ENCODE measurements around the gene HCN4. TPM values are rescaled to one million over a fixed set of nuclear protein-coding genes. Genes with fewer than 3 reads are reported as not detected.

The HCN4 gene
- total and polyA plus RNA-seq, 2 experiments from 2014 or later = 2.4 to 10.6 TPM

DNA sequence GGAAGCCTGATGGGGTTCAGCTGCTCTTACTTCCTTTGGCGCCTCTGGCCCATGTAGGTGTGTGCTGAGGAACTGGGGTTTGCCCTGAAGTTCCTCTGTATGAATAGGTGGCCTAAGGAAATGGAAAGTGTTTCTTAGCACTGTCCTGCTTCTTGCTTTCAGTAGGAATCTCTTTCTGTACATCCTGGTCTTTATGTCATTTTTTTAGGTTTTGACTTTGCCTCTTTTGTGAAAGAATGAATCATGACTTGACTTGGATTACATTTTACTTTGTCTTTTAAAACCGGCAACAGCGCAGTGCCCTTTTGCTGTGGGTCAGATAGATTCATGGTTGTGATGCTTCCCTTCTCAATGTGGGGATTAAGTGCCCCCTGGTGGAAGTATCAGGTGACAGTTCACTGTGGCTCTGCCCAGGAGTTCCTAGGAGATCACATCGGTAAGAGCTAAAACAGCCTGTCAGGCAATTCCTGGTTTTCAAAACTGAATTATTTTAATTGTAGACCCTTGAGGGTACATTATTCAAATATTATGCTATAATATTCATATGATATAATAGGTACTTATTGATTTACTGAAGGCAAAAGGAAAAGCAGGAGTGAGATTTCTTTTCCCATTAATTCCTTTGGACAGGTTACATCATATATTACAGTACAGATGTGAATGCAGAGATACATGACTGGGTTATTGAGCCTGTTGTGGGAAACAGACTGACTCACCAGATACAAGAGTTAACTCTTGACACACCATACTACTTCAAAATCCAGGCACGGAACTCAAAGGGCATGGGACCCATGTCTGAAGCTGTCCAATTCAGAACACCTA, 95.4 kb downstream of the HCN4 start:
- Histone ChIP-seq H3K4me3 (no peak overlapping the region), H3K4me1 (ENCODE audit: insufficient read depth) (no peaks in the 10 kb centered on the region), H3K27ac (ENCODE audit: low read depth) (peak overlapping the region; percentile 13; the same call in 1 of the 2 replicates), H2AFZ (no peak overlapping the region), H3K4me2 (no peak overlapping the region), H3K36me3 (ENCODE audit: insufficient read depth) (peaks cover 11% of the 10 kb centered on the region; the same call in 1 of the 2 replicates), H3F3A (replicated peaks; ENCODE audit: low read depth) (no peaks in the 10 kb centered on the region), H3K9me2 (ENCODE audit: insufficient read depth) (no peaks in the 10 kb centered on the region), H3K79me2 (replicated peaks; ENCODE audit: insufficient read depth) (no peaks in the 10 kb centered on the region), H4K20me1 (replicated peaks; ENCODE audit: insufficient read depth) (peaks cover 6% of the 10 kb centered on the region; the same call in 1 of the 2 replicates), H3K27me3 (ENCODE audit: insufficient read depth) (no peaks in the 10 kb centered on the region)
- DNase-seq (ENCODE audit: low spot score) (peak; percentile 86), ATAC-seq (peak; percentile 100)
- H3K4me3 Mint-ChIP-seq = no peak overlapping the region; the same call in 2 of the 3 replicates
- TF ChIP-seq EZH2 (IDR thresholded peaks at IDR 0.05; ENCODE audit: low read depth, unreplicated experiment) = no peak
- TF ChIP-seq, protein P1, sequence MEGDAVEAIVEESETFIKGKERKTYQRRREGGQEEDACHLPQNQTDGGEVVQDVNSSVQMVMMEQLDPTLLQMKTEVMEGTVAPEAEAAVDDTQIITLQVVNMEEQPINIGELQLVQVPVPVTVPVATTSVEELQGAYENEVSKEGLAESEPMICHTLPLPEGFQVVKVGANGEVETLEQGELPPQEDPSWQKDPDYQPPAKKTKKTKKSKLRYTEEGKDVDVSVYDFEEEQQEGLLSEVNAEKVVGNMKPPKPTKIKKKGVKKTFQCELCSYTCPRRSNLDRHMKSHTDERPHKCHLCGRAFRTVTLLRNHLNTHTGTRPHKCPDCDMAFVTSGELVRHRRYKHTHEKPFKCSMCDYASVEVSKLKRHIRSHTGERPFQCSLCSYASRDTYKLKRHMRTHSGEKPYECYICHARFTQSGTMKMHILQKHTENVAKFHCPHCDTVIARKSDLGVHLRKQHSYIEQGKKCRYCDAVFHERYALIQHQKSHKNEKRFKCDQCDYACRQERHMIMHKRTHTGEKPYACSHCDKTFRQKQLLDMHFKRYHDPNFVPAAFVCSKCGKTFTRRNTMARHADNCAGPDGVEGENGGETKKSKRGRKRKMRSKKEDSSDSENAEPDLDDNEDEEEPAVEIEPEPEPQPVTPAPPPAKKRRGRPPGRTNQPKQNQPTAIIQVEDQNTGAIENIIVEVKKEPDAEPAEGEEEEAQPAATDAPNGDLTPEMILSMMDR (conservative IDR thresholded peaks at IDR 0.05; ENCODE audit: low read depth in 2 of 2) = peak; percentile 86 to 87
- no peak overlapping the region for H3K27ac Mint-ChIP-seq
- H3K4me1 Mint-ChIP-seq = peaks cover 4% of the 10 kb centered on the region
- no peaks in the 10 kb centered on the region for H3K9me3 Mint-ChIP-seq
- H3K36me3 Mint-ChIP-seq (ENCODE audit: low read depth) = peaks cover 12% of the 10 kb centered on the region; the same call in 2 of the 3 replicates
- H3K27me3 Mint-ChIP-seq (ENCODE audit: insufficient read depth, low read depth, poor library complexity) = no peaks in the 10 kb centered on the region

DNA sequence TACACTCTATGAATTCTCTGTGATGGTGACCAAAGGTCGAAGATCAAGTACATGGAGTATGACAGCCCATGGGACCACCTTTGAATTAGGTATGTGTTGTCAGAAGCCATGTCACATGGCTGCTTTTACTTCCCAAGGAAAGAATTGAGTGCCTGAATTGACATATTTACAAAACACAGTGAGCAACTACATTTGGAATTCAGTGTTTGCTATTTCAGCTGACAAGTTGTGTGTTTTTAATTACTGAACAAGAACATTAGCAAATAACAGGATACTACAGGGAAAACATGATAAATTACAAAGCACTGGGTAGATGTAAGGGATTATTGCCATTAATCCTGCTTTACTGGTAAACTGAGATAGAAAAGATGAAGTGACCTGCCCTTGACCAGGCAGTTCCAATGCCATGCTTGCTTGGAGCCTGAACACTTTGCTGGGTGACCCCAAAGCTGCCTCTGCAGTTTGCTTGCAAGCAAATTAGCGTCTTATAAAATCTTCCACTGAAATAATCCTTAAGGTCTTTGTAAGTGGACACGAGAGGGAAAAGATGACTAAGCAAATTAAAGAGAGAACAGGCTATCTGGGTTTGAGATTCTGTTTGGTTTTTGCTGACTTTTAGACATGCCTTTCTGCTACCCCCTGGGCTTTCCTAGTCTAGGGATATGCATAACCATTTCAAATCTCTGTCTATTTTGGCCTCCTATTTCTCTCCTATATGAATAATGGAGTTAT, 98.2 kb downstream of the HCN4 start:
- H3F3A ChIP-seq (replicated peaks; ENCODE audit: low read depth) = no peaks in the 10 kb centered on the region
- Mint-ChIP-seq H3K4me1 (peaks cover 4% of the 10 kb centered on the region), H3K36me3 (ENCODE audit: low read depth) (peaks cover 16% of the 10 kb centered on the region; the same call in 2 of the 3 replicates), H3K4me3 (no peak overlapping the region), H3K27ac (peak overlapping the region; percentile 43; the same call in 1 of the 2 replicates), H3K27me3 (ENCODE audit: insufficient read depth, low read depth, poor library complexity) (no peaks in the 10 kb centered on the region), H3K9me3 (no peaks in the 10 kb centered on the region)
- no peak overlapping the region for H3K4me3 ChIP-seq
- H3K27ac ChIP-seq (ENCODE audit: low read depth) = no peak overlapping the region
- H3K4me2 ChIP-seq = no peak overlapping the region
- no peaks in the 10 kb centered on the region for H3K4me1 ChIP-seq (ENCODE audit: insufficient read depth)
- H3K79me2 ChIP-seq (replicated peaks; ENCODE audit: insufficient read depth) = no peaks in the 10 kb centered on the region
- DNase-seq (ENCODE audit: low spot score) = no peak
- no peaks in the 10 kb centered on the region for H3K9me2 ChIP-seq (ENCODE audit: insufficient read depth)
- no peak overlapping the region for H2AFZ ChIP-seq
- ATAC-seq = no peak
- H4K20me1 ChIP-seq (replicated peaks; ENCODE audit: insufficient read depth) = peaks cover 6% of the 10 kb centered on the region; the same call in 1 of the 2 replicates
- peaks cover 11% of the 10 kb centered on the region; the same call in 1 of the 2 replicates for H3K36me3 ChIP-seq (ENCODE audit: insufficient read depth)
- no peaks in the 10 kb centered on the region for H3K27me3 ChIP-seq (ENCODE audit: insufficient read depth)
- TF ChIP-seq POLR2AphosphoS5 (IDR thresholded peaks at IDR 0.05; ENCODE audit: low read depth) = no peak
- TF ChIP-seq NANOG (IDR thresholded peaks at IDR 0.05; ENCODE audit: borderline replicate concordance) = no peak
- TF ChIP-seq, protein P1 (conservative IDR thresholded peaks at IDR 0.05; ENCODE audit: low read depth in 2 of 2) = no peak
- TF ChIP-seq EZH2 (IDR thresholded peaks at IDR 0.05; ENCODE audit: low read depth, unreplicated experiment) = no peak
- TF ChIP-seq CREB1 (CRISPR knock-in tag; IDR thresholded peaks at IDR 0.05; ENCODE audit: low read depth) = no peak
- TF ChIP-seq ZNF114 (CRISPR knock-in tag; IDR thresholded peaks at IDR 0.05) = no peak
- TF ChIP-seq EZH2phosphoT487 (IDR thresholded peaks at IDR 0.05; ENCODE audit: unreplicated experiment) = no peak
- TF ChIP-seq, protein P2, sequence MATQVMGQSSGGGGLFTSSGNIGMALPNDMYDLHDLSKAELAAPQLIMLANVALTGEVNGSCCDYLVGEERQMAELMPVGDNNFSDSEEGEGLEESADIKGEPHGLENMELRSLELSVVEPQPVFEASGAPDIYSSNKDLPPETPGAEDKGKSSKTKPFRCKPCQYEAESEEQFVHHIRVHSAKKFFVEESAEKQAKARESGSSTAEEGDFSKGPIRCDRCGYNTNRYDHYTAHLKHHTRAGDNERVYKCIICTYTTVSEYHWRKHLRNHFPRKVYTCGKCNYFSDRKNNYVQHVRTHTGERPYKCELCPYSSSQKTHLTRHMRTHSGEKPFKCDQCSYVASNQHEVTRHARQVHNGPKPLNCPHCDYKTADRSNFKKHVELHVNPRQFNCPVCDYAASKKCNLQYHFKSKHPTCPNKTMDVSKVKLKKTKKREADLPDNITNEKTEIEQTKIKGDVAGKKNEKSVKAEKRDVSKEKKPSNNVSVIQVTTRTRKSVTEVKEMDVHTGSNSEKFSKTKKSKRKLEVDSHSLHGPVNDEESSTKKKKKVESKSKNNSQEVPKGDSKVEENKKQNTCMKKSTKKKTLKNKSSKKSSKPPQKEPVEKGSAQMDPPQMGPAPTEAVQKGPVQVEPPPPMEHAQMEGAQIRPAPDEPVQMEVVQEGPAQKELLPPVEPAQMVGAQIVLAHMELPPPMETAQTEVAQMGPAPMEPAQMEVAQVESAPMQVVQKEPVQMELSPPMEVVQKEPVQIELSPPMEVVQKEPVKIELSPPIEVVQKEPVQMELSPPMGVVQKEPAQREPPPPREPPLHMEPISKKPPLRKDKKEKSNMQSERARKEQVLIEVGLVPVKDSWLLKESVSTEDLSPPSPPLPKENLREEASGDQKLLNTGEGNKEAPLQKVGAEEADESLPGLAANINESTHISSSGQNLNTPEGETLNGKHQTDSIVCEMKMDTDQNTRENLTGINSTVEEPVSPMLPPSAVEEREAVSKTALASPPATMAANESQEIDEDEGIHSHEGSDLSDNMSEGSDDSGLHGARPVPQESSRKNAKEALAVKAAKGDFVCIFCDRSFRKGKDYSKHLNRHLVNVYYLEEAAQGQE (IDR thresholded peaks at IDR 0.05; ENCODE audit: unreplicated experiment) = no peak

Data from GM23338 (cell line).